Keratinocyte (primary cell): Measurements from ENCODE around the gene PDE9A. TPM values are rescaled to one million over a fixed set of nuclear protein-coding genes. Genes with fewer than 3 reads are reported as not detected.

Experiments used
- DNase-seq: peaks from one replicate; pipeline ENCODE4 v3.0.0-alpha.2; 2011; ENCODE audit warnings: low read depth, missing footprints, low spot score
- FAIRE-seq: peaks from 2 replicates; lab custom pipeline; 2011; peaks lifted over from hg19 to GRCh38; lab: Jason Lieb, UNC
- H2AFZ ChIP-seq: 2 replicates; pipeline ENCODE4 v1.6.0; 2012; ENCODE audit warnings: low read length, control low read depth, inconsistent platforms; ENCODE audit not compliant: control insufficient read depth
- H3K27ac ChIP-seq: 2 replicates; pipeline ENCODE4 v1.5.1; 2011; ENCODE audit warnings: low read length; ENCODE audit not compliant: control insufficient read depth, insufficient read depth
- H3K27me3 ChIP-seq: 3 replicates; pipeline ENCODE4 v1.6.0; 2011; ENCODE audit warnings: low read length; ENCODE audit not compliant: control insufficient read depth, insufficient read depth; ENCODE audit errors: extremely low read depth
- H3K36me3 ChIP-seq, 2 experiments: 2 replicates in 1 of 2; 3 replicates in 1 of 2; pipeline ENCODE4 v1.5.1; 2011; ENCODE audit warnings: low read length in 2 of 2, mild to moderate bottlenecking in 1 of 2; ENCODE audit not compliant: control insufficient read depth in 2 of 2, insufficient read depth in 2 of 2; ENCODE audit errors: extremely low read depth in 1 of 2
- H3K4me1 ChIP-seq: 3 replicates; pipeline ENCODE4 v1.5.1; 2011; ENCODE audit warnings: low read length; ENCODE audit not compliant: control insufficient read depth, insufficient read depth; ENCODE audit errors: extremely low read depth
- H3K4me2 ChIP-seq: 3 replicates; pipeline ENCODE4 v1.6.0; 2011; ENCODE audit warnings: low read depth, low read length; ENCODE audit not compliant: control insufficient read depth, insufficient read depth; ENCODE audit errors: extremely low read depth
- H3K4me3 ChIP-seq, 3 experiments: fragments of 200-600 bp in 1 of 3; sonication (generic) in 1 of 3; 2 replicates in 2 of 3; 3 replicates in 1 of 3; pipeline ENCODE4 v1.5.1; 2011 to 2016; ENCODE audit warnings: low read length in 3 of 3, mild to moderate bottlenecking in 3 of 3, control low read depth in 2 of 3, inconsistent platforms in 1 of 3, low read depth in 1 of 3, mixed read lengths in 1 of 3, mixed run types in 1 of 3, moderate library complexity in 1 of 3; ENCODE audit not compliant: control insufficient read depth in 2 of 3, insufficient read depth in 2 of 3; ENCODE audit errors: extremely low read depth in 1 of 3
- H3K79me2 ChIP-seq: 2 replicates; pipeline ENCODE4 v1.6.0; 2012; ENCODE audit warnings: low read length; ENCODE audit not compliant: control insufficient read depth, insufficient read depth
- H3K9ac ChIP-seq: 3 replicates; pipeline ENCODE4 v1.6.0; 2011; ENCODE audit warnings: low read length; ENCODE audit not compliant: control insufficient read depth, insufficient read depth; ENCODE audit errors: extremely low read depth
- H3K9me1 ChIP-seq: 3 replicates; pipeline ENCODE4 v1.6.0; 2011; ENCODE audit warnings: low read length; ENCODE audit not compliant: control insufficient read depth, insufficient read depth; ENCODE audit errors: extremely low read depth
- H3K9me3 ChIP-seq: 2 replicates; pipeline ENCODE4 v1.5.1; 2012; ENCODE audit warnings: low read depth, low read length; ENCODE audit not compliant: control insufficient read depth
- H4K20me1 ChIP-seq: 3 replicates; pipeline ENCODE4 v1.6.0; 2011; ENCODE audit warnings: low read length; ENCODE audit not compliant: control insufficient read depth, insufficient read depth; ENCODE audit errors: extremely low read depth
- EZH2 ChIP-seq: IDR thresholded peaks from one replicate; pipeline ENCODE4 v1.6.1; 2012; ENCODE audit warnings: inconsistent platforms, mild to moderate bottlenecking, low read length, moderate library complexity
- dilution Hi-C: fragments of 300-500 bp; cut with MboI; formaldehyde crosslinking; loops from one replicate; pipeline ENCODE4 v1.7.0; 2020; ENCODE audit warnings: low sequenced_read_pairs; ENCODE audit not compliant: extremely low pct_ligation_motif_present
- polyA plus RNA-seq, 5 experiments: library from polyadenylated mRNA; depleted of rRNA in 3 of 5; stranded (reverse) in 3 of 5; stranded (forward) in 1 of 5; unstranded in 1 of 5; fragments of >200 nt; gene quantifications; 1 replicate in 1 of 5; 2 replicates in 3 of 5; 3 replicates in 1 of 5; pipeline versions ENCODE4 v1.2.1 to v1.2.3, GENCODE V29; 2011 to 2012; ENCODE audit warnings: missing spikeins in 2 of 5, low read depth in 1 of 5, low replicate concordance in 1 of 5
- TF ChIP-seq, protein P1 (sequence below), 3 experiments: IDR thresholded peaks in 1 of 3; conservative IDR thresholded peaks in 1 of 3; optimal IDR thresholded peaks in 1 of 3; 2 replicates in 2 of 3; 3 replicates in 1 of 3; pipeline versions ENCODE3 to v1.5.1; 2011; ENCODE audit warnings: low read length in 3 of 3, mild to moderate bottlenecking in 3 of 3, moderate library complexity in 2 of 3, control low read depth in 1 of 3, inconsistent platforms in 1 of 3; ENCODE audit not compliant: insufficient read depth in 2 of 3; ENCODE audit errors: extremely low read depth in 1 of 3

The PDE9A gene
- polyA plus RNA-seq, 1 donor (not counting 4 experiments of a cell fraction or from before 2014, with no cell fraction given), result 0.13 TPM

- dilution Hi-C loops, result no loop called here
- no peaks in the 10 kb centered on the region for H3K9me1 ChIP-seq
- H3K4me2 ChIP-seq, result no peak overlapping the region
- no peak for FAIRE-seq
- H3K9ac ChIP-seq, result no peak overlapping the region
- no peak overlapping the region for H2AFZ ChIP-seq
- no peaks in the 10 kb centered on the region for H4K20me1 ChIP-seq
- no peak overlapping the region for H3K4me3 ChIP-seq
- H3K4me1 ChIP-seq, result no peaks in the 10 kb centered on the region
- no peaks in the 10 kb centered on the region for H3K36me3 ChIP-seq
- no peak for TF ChIP-seq EZH2
- TF ChIP-seq, protein P1, sequence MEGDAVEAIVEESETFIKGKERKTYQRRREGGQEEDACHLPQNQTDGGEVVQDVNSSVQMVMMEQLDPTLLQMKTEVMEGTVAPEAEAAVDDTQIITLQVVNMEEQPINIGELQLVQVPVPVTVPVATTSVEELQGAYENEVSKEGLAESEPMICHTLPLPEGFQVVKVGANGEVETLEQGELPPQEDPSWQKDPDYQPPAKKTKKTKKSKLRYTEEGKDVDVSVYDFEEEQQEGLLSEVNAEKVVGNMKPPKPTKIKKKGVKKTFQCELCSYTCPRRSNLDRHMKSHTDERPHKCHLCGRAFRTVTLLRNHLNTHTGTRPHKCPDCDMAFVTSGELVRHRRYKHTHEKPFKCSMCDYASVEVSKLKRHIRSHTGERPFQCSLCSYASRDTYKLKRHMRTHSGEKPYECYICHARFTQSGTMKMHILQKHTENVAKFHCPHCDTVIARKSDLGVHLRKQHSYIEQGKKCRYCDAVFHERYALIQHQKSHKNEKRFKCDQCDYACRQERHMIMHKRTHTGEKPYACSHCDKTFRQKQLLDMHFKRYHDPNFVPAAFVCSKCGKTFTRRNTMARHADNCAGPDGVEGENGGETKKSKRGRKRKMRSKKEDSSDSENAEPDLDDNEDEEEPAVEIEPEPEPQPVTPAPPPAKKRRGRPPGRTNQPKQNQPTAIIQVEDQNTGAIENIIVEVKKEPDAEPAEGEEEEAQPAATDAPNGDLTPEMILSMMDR (optimal IDR thresholded peaks at IDR 0.05 in 1 of 3, IDR thresholded peaks at IDR 0.05 in 1 of 3, conservative IDR thresholded peaks at IDR 0.05 in 1 of 3; ENCODE audit: extremely low read depth in 1 of 3, insufficient read depth in 2 of 3, low read length in 3 of 3), result no peak
- no peak for DNase-seq
- H3K9me3 ChIP-seq, result no peaks in the 10 kb centered on the region
- H3K79me2 ChIP-seq, result no peaks in the 10 kb centered on the region
- no peak overlapping the region for H3K27ac ChIP-seq
- peaks cover 32% of the 10 kb centered on the region for H3K27me3 ChIP-seq
Observed at GRCh38 chr21:42757826-42758655, 104.6 kb downstream of the PDE9A start.

GRCh38 chr21:42758721-42759593, 105.5 kb downstream of the PDE9A start:
- no peaks in the 10 kb centered on the region for H3K9me3 ChIP-seq
- dilution Hi-C loops, result no loop called here
- no peaks in the 10 kb centered on the region for H4K20me1 ChIP-seq
- H3K27me3 ChIP-seq, result peaks cover 32% of the 10 kb centered on the region
- TF ChIP-seq EZH2, result no peak
- TF ChIP-seq, protein P1 (optimal IDR thresholded peaks at IDR 0.05 in 1 of 3, IDR thresholded peaks at IDR 0.05 in 1 of 3, conservative IDR thresholded peaks at IDR 0.05 in 1 of 3; ENCODE audit: extremely low read depth in 1 of 3, insufficient read depth in 2 of 3, low read length in 3 of 3), result no peak
- H3K4me2 ChIP-seq, result no peak overlapping the region
- no peak overlapping the region for H3K9ac ChIP-seq
- DNase-seq, result no peak
- no peaks in the 10 kb centered on the region for H3K4me1 ChIP-seq
- H3K79me2 ChIP-seq, result no peaks in the 10 kb centered on the region
- no peak overlapping the region for H2AFZ ChIP-seq
- FAIRE-seq, result no peak
- H3K4me3 ChIP-seq, result no peak overlapping the region
- H3K36me3 ChIP-seq, result no peaks in the 10 kb centered on the region
- no peak overlapping the region for H3K27ac ChIP-seq
- no peaks in the 10 kb centered on the region for H3K9me1 ChIP-seq
